Erythroblast (primary cell): ENCODE measurements around the gene RNF144B.

Experiments
- GATA1 ChIP-seq: IDR thresholded peaks from 2 replicates; pipeline ENCODE4 v1.6.1; 2011; ENCODE audit warnings: low read depth, mild to moderate bottlenecking, control low read depth, low read length, moderate library complexity
- POLR2A ChIP-seq: IDR thresholded peaks from 2 replicates; pipeline ENCODE4 v1.6.1; 2011; ENCODE audit warnings: mild to moderate bottlenecking, low read length

DNA sequence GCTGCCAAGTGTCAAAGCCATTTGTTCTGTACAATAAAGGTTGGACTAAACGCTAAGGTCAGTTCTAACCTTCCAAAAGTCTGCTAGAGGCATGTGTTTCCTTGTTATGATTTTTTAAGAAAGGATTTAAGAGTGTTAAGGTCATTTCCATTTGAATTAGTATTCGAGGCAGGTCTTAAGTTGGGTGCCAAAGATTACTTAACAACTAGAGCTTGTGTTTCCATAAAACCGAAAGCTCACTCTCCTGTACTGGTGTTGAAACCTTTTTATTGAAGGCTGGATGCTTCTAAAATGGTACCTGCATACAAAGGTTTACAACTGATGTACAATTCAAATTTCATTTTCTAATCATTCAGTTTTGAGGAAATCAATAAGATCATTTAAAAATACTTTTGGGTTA, 82.4 kb downstream of the RNF144B start:
- TF ChIP-seq POLR2A (no peak), GATA1 (no peak)
